ENCODE data around the gene ACMSD.
"Not testable (repeated sequence)": the region's sequence is repeated elsewhere in the genome, so short reads cannot be mapped to it uniquely, and the experiment has no call there.

ACMSD gene

DNA sequence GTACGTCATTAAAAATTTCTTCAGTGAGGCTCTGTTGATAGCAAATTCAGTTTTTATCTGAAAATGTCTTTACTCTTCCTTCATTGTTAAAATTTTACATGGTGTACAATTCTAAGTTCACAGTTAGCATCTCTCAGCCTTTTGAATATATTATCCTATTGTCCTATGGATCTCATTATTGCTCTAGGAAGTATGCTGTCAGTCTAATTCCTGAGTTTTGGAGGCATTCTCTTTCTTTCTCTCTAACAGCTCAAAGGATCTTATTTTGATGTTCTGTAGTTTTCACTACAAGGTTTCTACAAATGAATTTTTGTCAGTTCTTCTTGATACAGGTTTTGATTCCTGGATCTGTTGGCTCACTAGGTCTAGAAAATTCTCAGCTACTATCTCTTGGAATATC lies 2.9 kb upstream of the ACMSD start:
- peaks cover 11% of the 10 kb centered on the region for H3K9me3 ChIP-seq (ENCODE audit: control insufficient read depth, insufficient read depth, low read length)
- peaks cover 8% of the 10 kb centered on the region; the same call in 1 of the 2 replicates for H3K4me1 ChIP-seq (ENCODE audit: insufficient read depth, low read length)
- H3K36me3 ChIP-seq (ENCODE audit: insufficient read depth, low read length), result no peaks in the 10 kb centered on the region
- H3K9ac ChIP-seq (ENCODE audit: low read depth, low read length), result no peak overlapping the region

DNA sequence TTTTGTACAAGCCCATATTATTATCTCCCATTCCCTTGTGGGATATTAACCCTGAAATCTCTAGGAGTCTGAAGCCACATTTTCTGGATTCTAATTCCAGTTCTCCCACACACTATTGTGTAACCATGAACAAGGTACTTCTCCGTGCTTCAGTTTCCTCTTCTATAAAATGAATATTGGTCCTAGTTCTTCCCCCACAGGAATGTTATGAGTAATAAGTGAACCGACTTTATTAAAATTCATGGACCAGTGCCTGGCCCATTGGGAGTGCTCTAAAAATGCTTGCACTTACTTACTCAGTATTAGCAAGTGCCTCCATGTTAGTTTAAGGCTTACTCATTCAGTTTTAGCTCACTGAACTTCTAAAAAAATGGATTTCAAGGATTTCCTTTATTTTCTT lies 1.4 kb upstream of the ACMSD start:
- Histone ChIP-seq H3K9me3 (ENCODE audit: control insufficient read depth, insufficient read depth, low read length) (peaks cover 11% of the 10 kb centered on the region), H3K4me1 (ENCODE audit: insufficient read depth, low read length) (peaks cover 8% of the 10 kb centered on the region; the same call in 1 of the 2 replicates), H3K36me3 (ENCODE audit: insufficient read depth, low read length) (no peaks in the 10 kb centered on the region), H3K9ac (ENCODE audit: low read depth, low read length) (no peak overlapping the region)

DNA sequence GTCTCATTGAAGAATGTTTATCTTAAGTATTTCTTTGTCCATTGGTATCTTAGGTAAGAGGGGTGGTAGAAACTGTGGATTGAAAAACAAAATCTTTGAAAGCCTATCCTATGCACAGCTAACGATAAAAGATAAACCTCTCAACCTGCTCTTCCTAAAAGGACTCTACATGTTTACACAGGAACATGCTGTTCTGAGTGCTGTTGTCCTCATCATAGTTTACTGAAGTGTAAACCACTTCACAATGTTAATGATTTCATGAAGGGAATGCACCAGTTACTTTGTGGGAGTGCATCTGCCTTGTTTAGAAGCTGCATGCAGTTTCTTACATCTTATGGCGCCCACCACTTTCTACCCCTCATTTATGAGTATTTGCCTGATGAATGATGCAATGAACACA lies 1.2 kb downstream of the ACMSD start:
- peaks cover 8% of the 10 kb centered on the region; the same call in 1 of the 2 replicates for H3K4me1 ChIP-seq (ENCODE audit: insufficient read depth, low read length)
- H3K9me3 ChIP-seq (ENCODE audit: control insufficient read depth, insufficient read depth, low read length), result peaks cover 11% of the 10 kb centered on the region
- no peaks in the 10 kb centered on the region for H3K36me3 ChIP-seq (ENCODE audit: insufficient read depth, low read length)
- H3K9ac ChIP-seq (ENCODE audit: low read depth, low read length), result no peak overlapping the region

DNA sequence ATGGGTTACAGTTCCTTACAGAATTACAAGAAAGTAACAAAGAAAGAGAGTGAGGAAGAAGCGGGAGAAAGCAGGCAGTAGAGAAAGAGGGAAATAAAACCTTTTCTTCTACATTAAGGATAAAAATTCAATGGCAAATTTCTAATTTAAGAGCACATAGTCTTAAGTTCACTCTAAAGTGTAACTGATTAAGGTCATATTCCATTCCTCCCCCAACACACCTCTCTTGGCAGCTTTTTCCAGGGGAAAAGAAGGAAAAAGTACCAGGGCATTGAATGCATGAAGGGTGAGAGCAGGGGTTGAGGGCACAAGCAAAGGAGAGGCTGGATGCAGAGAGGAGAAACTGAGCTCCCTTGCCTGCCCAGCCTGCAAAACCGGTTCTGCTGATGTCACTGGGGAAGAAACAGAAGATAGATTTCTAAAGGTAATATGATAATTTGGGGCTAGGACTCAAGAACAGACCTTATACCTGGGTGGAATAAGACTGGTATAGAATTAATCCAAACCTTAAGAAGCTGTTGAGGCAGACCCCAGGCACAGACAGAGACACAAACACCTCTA lies 4.6 kb downstream of the ACMSD start:
- H3K4me1 ChIP-seq (ENCODE audit: insufficient read depth, low read length), result peaks cover 8% of the 10 kb centered on the region; the same call in 1 of the 2 replicates
- no peak overlapping the region for H3K9ac ChIP-seq (ENCODE audit: low read depth, low read length)
- H3K9me3 ChIP-seq (ENCODE audit: control insufficient read depth, insufficient read depth, low read length), result no peaks in the 10 kb centered on the region
- H3K36me3 ChIP-seq (ENCODE audit: insufficient read depth, low read length), result no peaks in the 10 kb centered on the region

DNA sequence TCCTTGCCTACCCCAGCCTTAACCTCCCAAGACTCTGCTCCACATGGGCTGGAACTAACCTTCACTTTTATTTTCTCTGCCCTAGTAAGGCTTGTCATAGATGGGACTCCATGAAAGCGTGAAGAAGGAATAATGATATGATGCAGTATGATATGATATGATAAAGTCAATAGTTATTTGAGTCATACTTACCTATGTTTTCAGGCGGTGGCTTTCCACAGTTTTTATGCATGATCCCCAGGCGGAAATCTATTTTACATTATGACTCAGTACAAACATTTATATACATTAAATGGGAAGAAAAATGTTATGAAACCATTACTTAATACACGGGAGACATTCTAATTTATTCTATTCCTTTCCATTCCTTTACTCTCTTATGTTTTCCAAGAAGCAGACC lies 5.6 kb downstream of the ACMSD start:
- H3K9me3 ChIP-seq (ENCODE audit: control insufficient read depth, insufficient read depth, low read length), result no peaks in the 10 kb centered on the region
- peaks cover 8% of the 10 kb centered on the region; the same call in 1 of the 2 replicates for H3K4me1 ChIP-seq (ENCODE audit: insufficient read depth, low read length)
- H3K36me3 ChIP-seq (ENCODE audit: insufficient read depth, low read length), result no peaks in the 10 kb centered on the region
- H3K9ac ChIP-seq (ENCODE audit: low read depth, low read length), result no peak overlapping the region

DNA sequence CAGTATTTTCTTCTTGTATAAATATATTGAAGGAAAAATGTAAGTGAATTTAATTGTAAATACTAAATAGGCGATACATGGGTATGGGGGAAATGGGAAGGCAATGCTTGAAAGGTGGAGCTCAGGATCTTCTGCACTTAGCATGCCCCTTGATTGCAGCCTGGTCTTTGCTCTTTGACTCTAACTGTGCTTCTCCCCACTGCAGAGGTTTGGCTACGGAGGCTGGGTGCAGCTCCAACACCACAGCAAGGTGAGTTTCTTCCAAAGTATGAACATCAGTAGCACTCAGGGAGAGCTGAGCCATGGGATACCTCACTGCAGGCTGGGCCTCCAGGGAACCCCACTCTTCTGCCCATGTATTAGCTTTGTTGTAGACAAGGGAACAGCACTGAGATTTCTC lies 6.6 kb downstream of the ACMSD start:
- Histone ChIP-seq H3K4me1 (ENCODE audit: insufficient read depth, low read length) (no peaks in the 10 kb centered on the region), H3K36me3 (ENCODE audit: insufficient read depth, low read length) (no peaks in the 10 kb centered on the region), H3K9ac (ENCODE audit: low read depth, low read length) (no peak overlapping the region), H3K9me3 (ENCODE audit: control insufficient read depth, insufficient read depth, low read length) (no peaks in the 10 kb centered on the region)

DNA sequence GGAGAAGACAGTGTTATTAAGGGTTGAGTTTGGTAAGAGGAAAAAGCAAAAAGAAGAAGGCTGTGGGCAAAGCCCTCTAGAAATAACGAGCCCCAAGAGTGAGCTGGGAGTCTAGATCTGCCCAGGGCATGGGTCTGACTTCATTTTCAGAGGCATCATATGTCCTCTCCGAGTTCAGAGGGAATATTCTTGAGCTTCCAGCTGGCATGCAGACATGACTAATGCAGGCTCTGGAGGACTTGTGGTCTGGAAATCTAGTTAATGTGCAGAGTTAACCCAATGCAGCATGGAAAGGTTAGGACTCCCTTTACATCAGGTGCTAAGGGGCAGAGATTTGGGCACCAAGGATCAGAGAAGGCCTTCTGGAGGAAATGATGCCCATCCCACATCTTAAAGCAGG lies 7.3 kb downstream of the ACMSD start:
- H3K9me3 ChIP-seq (ENCODE audit: control insufficient read depth, insufficient read depth, low read length), result no peaks in the 10 kb centered on the region
- no peaks in the 10 kb centered on the region for H3K36me3 ChIP-seq (ENCODE audit: insufficient read depth, low read length)
- H3K9ac ChIP-seq (ENCODE audit: low read depth, low read length), result no peak overlapping the region
- no peaks in the 10 kb centered on the region for H3K4me1 ChIP-seq (ENCODE audit: insufficient read depth, low read length)

DNA sequence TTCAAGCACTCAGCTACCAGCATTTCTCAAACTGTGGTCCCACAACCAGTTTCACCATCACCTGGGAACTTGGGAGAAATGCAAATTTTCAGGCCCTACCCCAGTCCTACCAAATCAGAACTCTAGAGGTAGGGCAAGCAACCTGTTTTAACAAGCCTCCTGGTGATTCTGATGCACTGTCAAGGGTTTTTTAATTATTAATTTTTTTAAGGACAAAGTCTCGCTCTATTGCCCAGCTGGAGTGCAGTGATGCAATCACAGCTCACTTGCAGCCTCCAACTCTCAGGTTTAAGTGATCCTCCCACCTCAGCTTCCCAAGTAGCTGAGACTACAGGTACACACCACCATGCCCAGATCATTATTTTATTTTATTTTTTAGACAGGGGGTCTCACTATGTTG lies 7.8 kb downstream of the ACMSD start:
- H3K9me3 ChIP-seq (ENCODE audit: control insufficient read depth, insufficient read depth, low read length), result no peaks in the 10 kb centered on the region
- no peaks in the 10 kb centered on the region for H3K4me1 ChIP-seq (ENCODE audit: insufficient read depth, low read length)
- no peak overlapping the region for H3K9ac ChIP-seq (ENCODE audit: low read depth, low read length)
- no peaks in the 10 kb centered on the region for H3K36me3 ChIP-seq (ENCODE audit: insufficient read depth, low read length)

DNA sequence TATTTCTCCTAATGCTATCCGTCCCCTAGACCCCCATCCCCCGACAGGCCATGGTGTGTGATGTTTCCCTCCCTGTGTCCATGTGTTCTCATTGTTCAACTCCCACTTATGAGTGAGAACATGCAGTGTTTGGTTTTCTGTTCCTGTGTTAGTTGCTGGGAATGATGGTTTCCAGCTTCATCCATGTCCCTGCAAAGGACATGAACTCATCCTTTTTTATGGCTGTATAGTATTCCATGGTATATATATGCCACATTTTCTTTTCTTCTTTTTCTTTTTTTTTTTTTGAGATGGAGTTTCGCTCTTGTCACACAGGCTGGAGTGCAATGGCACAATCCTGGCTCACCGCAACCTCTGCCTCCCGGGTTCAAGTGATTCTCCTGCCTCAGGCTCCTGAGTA lies 9.2 kb downstream of the ACMSD start:
- H3K9ac ChIP-seq (ENCODE audit: low read depth, low read length); H3K9me3 ChIP-seq (ENCODE audit: control insufficient read depth, insufficient read depth, low read length); H3K4me1 ChIP-seq (ENCODE audit: insufficient read depth, low read length); H3K36me3 ChIP-seq (ENCODE audit: insufficient read depth, low read length): not testable (repeated sequence)

DNA sequence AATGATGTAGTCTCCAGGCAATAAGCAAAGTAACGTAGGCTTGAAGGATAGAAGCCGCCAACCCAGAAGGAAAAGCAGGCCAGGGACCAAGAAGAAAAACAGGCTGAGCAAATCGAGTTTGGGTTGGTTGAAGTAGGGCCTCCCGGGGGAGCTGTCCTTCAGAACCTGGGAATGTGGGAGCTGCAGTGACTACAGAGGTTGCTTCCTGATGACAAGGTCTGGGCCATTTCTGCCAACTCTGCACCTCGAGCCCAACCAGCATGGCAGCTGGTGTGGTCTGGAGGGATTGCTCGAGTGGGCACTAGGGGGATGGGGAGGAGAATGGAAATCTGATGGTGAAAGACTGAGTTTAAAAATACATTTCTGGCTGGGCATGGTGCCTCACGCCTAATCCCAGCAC lies 14.1 kb downstream of the ACMSD start:
- Histone ChIP-seq H3K36me3 (ENCODE audit: insufficient read depth, low read length) (no peaks in the 10 kb centered on the region), H3K4me1 (ENCODE audit: insufficient read depth, low read length) (no peaks in the 10 kb centered on the region), H3K9me3 (ENCODE audit: control insufficient read depth, insufficient read depth, low read length) (no peaks in the 10 kb centered on the region), H3K9ac (ENCODE audit: low read depth, low read length) (no peak overlapping the region)

DNA sequence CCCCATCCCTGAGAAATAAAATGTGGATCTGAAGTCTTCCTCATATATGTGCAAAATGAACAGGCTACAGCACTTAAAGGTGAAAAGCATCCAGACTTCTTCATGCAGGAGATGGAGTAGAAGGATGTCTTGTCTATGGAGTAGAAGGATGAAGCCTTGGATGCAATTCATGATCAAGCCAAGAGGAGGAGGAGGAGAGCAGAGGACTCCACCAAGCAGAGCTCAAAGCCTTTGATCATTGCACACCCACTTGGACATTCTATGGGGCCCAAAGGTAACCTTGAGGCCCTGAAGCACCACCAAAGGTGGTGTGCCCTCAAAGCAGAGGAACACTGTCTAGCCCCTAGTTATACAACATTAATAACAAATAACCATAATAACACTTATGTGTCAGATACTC lies 17.3 kb downstream of the ACMSD start:
- H3K9ac ChIP-seq (ENCODE audit: low read depth, low read length), result no peak overlapping the region
- no peaks in the 10 kb centered on the region for H3K4me1 ChIP-seq (ENCODE audit: insufficient read depth, low read length)
- H3K9me3 ChIP-seq (ENCODE audit: control insufficient read depth, insufficient read depth, low read length), result no peaks in the 10 kb centered on the region
- no peaks in the 10 kb centered on the region for H3K36me3 ChIP-seq (ENCODE audit: insufficient read depth, low read length)

DNA sequence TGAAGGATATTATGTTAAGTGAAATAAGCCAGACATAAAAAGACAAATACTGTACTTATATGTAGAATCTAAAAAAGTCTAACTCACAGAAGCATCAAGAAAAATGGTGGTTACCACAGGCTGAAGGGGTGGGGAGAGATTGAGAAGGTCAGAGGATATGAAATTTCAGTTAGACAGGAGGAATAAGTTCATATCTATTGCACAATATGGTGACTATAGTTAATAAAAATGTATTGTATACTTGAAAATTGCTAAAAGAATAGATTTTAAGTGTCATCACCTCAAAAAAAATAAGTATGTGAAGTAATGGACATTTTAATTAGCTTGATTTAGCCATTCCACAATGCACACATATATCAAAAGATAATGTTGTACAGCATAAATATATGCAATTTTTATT lies 19.8 kb downstream of the ACMSD start:
- Histone ChIP-seq H3K9me3 (ENCODE audit: control insufficient read depth, insufficient read depth, low read length) (no peaks in the 10 kb centered on the region), H3K36me3 (ENCODE audit: insufficient read depth, low read length) (no peaks in the 10 kb centered on the region), H3K9ac (ENCODE audit: low read depth, low read length) (no peak overlapping the region), H3K4me1 (ENCODE audit: insufficient read depth, low read length) (no peaks in the 10 kb centered on the region)

DNA sequence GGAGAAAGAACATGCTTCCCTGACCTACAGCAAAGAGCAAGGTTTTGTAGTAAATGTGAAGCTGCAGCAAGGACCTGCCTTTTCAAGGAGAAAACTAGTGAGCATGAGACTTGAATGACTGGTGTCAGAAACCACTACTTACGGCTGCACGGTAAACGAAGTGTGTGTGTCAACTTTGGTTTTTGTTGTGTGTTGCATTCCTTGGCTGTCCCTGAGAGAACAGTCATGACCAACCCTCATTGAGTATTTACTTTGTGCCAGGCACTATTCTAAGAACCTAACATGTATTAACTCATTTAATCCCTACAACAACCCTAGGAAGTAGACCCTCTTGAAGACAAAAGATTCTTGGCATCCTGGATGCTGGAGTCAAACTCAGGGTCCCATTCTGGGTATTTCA lies 22.8 kb downstream of the ACMSD start:
- no peak overlapping the region for H3K9ac ChIP-seq (ENCODE audit: low read depth, low read length)
- no peaks in the 10 kb centered on the region for H3K9me3 ChIP-seq (ENCODE audit: control insufficient read depth, insufficient read depth, low read length)

DNA sequence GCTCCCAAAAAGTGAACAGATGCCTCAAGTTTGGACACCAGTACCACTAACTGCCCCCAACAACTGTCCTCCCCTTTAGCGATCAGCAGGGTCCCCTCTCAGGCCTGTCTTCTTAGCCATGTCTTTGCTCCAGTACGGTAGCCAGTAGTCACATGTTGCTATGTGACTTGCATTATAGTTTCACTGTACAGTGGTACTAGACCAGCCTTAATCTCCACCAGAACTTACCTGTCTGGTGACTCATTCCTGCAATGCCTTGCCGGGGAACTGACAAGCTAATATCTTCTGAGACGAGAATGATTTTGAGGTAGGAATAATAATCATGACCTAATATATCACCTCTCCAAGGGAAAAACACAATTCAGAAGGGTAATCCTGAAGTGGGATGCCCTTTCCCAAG lies 23.7 kb downstream of the ACMSD start:
- H3K4me1 ChIP-seq (ENCODE audit: insufficient read depth, low read length), result no peaks in the 10 kb centered on the region
- no peaks in the 10 kb centered on the region for H3K9me3 ChIP-seq (ENCODE audit: control insufficient read depth, insufficient read depth, low read length)
- H3K36me3 ChIP-seq (ENCODE audit: insufficient read depth, low read length), result no peaks in the 10 kb centered on the region
- H3K9ac ChIP-seq (ENCODE audit: low read depth, low read length), result no peak overlapping the region

More for the DNA sequence above, 22.8 kb downstream of the ACMSD start:
- Histone ChIP-seq H3K4me1 (ENCODE audit: insufficient read depth, low read length) (no peaks in the 10 kb centered on the region), H3K36me3 (ENCODE audit: insufficient read depth, low read length) (no peaks in the 10 kb centered on the region)

DNA sequence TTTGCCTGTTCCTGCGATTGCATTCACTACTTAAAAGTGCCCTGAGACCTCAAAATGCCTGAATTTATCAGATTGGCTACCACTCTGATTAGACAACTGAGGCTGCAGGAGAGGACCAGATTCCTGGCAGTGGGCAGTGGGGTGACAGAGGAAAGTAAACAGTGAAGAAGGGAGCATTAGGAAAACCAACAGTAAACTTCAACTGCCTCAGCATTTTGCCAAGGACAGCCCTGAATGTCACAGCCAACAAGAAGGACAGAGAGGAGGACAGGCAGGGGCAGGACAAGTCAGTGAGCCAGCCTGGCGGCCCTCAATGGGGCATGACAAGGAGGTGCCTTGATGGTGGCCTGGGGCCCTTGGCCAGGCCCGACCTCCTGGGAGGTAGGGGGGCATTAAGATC lies 24.3 kb downstream of the ACMSD start:
- H3K9me3 ChIP-seq (ENCODE audit: control insufficient read depth, insufficient read depth, low read length), result no peaks in the 10 kb centered on the region
- H3K9ac ChIP-seq (ENCODE audit: low read depth, low read length), result no peak overlapping the region
- no peaks in the 10 kb centered on the region for H3K4me1 ChIP-seq (ENCODE audit: insufficient read depth, low read length)
- H3K36me3 ChIP-seq (ENCODE audit: insufficient read depth, low read length), result no peaks in the 10 kb centered on the region

DNA sequence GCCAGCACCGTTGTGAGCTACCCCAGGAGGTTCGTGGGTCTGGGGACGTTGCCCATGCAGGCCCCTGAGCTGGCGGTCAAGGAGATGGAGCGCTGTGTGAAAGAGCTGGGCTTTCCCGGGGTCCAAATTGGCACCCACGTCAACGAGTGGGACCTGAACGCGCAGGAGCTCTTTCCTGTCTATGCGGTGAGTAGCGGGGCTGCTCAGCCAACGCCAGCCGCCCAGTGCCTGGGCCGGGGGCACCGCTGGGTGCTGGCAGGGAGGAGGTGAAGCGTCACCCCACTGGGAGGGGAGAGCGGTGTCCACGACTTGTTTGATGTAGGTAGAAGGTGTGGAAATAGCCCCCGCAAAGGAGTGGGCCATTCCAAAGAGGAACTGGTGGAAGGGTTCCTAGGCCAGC lies 25.0 kb downstream of the ACMSD start:
- Histone ChIP-seq H3K9me3 (ENCODE audit: control insufficient read depth, insufficient read depth, low read length) (no peaks in the 10 kb centered on the region), H3K36me3 (ENCODE audit: insufficient read depth, low read length) (no peaks in the 10 kb centered on the region), H3K4me1 (ENCODE audit: insufficient read depth, low read length) (no peaks in the 10 kb centered on the region), H3K9ac (ENCODE audit: low read depth, low read length) (no peak overlapping the region)

Data from ES-I3 (cell line).